Lower leg skin (tissue), 3 donors: ENCODE results near the gene MOCS2.

Source experiments
- CTCF ChIP-seq, 3 donors: fragments of 450-650 bp; IDR thresholded peaks; one replicate each; pipeline ENCODE4 v1.5.1; 2016; ENCODE audit warnings: antibody characterized with exemption in 3 of 3, mild to moderate bottlenecking in 3 of 3, moderate library complexity in 2 of 3
- POLR2A ChIP-seq, 2 donors: fragments of 450-650 bp; IDR thresholded peaks; one replicate each; pipeline ENCODE4 v1.6.1; 2016 to 2017; ENCODE audit warnings: antibody characterized with exemption in 2 of 2, mild to moderate bottlenecking in 1 of 2, moderate library complexity in 1 of 2

GRCh38 chr5:53151713-53152458 lies 42.3 kb upstream of the MOCS2 start:
- TF ChIP-seq CTCF (IDR thresholded peaks at IDR 0.05) = no peak
- no peak for TF ChIP-seq POLR2A (IDR thresholded peaks at IDR 0.05)
